AG04449 (cell line): ENCODE measurements around the gene PDZD2.

ENCODE experiments used
- CTCF ChIA-PET: fragments of 350-600 bp; formaldehyde crosslinking; extraction: SDS; loops from one replicate; lab custom pipeline; 2021; ENCODE audit warnings: antibody characterized with exemption; lab: Yijun Ruan, JAX
- POLR2A ChIA-PET: fragments of 400-600, 350-600 bp; formaldehyde crosslinking; extraction: SDS; loops from one replicate; lab custom pipeline; 2020; ENCODE audit warnings: antibody characterized with exemption, inconsistent platforms; lab: Yijun Ruan, JAX
- DNase-seq: peaks from one replicate; pipeline ENCODE4 v3.0.0-alpha.2; 2010; ENCODE audit warnings: low read depth, low spot score
- H3K4me3 ChIP-seq: 2 replicates; pipeline ENCODE4 v1.5.1; 2011; ENCODE audit warnings: low read depth, mild to moderate bottlenecking, control low read depth, low read length
- TF ChIP-seq, protein P1 (sequence below): IDR thresholded peaks from one replicate; pipeline ENCODE4 v1.5.1; 2011; ENCODE audit warnings: mild to moderate bottlenecking, moderate library complexity, low read length, control low read depth, inconsistent platforms; ENCODE audit not compliant: insufficient read depth; ENCODE audit errors: missing control alignments

Gene PDZD2

DNA sequence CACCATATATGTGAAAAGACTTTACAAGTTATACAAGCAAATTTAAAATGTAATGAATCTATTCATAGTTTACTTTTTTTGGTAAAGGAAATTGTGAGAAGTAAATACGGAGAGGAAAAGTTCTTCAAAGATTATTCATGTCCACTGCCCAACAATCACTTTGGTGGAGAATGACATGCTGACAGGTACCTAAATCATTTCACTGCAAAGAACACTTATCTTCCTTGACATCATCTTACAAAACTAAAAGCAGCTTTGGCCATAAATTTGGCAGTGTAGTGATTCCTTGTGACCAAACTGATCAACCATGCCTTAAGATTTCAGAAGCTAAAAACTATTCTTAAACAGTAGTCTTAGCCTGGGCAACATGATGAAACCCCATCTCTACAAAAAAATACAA is 492.7 kb downstream of the PDZD2 start:
- TF ChIP-seq, protein P1, sequence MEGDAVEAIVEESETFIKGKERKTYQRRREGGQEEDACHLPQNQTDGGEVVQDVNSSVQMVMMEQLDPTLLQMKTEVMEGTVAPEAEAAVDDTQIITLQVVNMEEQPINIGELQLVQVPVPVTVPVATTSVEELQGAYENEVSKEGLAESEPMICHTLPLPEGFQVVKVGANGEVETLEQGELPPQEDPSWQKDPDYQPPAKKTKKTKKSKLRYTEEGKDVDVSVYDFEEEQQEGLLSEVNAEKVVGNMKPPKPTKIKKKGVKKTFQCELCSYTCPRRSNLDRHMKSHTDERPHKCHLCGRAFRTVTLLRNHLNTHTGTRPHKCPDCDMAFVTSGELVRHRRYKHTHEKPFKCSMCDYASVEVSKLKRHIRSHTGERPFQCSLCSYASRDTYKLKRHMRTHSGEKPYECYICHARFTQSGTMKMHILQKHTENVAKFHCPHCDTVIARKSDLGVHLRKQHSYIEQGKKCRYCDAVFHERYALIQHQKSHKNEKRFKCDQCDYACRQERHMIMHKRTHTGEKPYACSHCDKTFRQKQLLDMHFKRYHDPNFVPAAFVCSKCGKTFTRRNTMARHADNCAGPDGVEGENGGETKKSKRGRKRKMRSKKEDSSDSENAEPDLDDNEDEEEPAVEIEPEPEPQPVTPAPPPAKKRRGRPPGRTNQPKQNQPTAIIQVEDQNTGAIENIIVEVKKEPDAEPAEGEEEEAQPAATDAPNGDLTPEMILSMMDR, result no peak
- ChIA-PET CTCF (interaction anchor here (1.1 to 1.4 kb wide), 2 partner anchors 101 to 198 kb away, joined by 3 to 4 read pairs; no protein-coding TSS in a partner anchor), POLR2A (no interaction called here)
- no peak for DNase-seq
- H3K4me3 ChIP-seq, result no peak overlapping the region

DNA sequence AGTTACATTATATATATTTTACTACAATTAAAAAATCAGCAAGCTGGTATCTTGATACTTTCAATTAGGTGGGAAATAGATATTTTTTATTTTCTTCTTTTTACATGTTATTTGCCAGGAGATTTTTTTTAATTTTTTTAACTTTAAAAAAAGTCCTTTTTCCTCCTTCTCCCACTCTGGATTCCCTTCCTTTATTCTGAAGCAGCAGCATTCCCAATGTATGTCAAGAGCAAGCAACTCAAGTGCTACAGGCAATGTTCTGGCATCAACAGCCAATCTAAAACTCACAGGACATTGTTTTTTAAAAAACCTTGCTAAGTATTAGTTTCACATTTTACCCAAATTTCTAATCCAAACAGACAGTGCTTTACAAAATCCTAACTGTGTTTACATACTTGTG is 493.8 kb downstream of the PDZD2 start:
- DNase-seq, result no peak
- H3K4me3 ChIP-seq, result no peak overlapping the region
- CTCF ChIA-PET, result interaction anchor here (1.5 kb wide), 1 partner anchor 195 kb away, joined by 5 read pairs; no protein-coding TSS in a partner anchor
- TF ChIP-seq, protein P1, result no peak
- POLR2A ChIA-PET, result no interaction called here

DNA sequence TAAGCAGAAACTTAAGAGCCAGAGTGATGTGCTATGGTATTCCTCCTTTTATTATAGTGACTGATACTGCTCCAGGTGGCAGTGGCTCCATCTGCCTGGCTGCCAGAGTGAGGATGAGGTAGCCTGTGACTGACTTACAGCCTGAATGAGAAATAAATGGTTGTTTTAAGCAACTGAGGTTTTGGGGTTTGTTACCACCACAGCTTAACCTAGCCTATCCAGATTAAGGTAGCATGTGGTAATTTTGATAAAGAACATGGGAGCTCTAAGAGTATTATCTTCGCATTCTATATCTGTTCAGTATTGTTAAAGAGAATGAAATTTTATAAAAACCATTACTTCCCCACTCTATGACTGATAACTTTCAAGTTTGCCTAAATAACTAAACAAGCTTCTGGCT is 496.2 kb downstream of the PDZD2 start:
- TF ChIP-seq, protein P1, result no peak
- no peak overlapping the region for H3K4me3 ChIP-seq
- DNase-seq, result no peak
- ChIA-PET CTCF (interaction anchor here (0.7 to 1.3 kb wide), 4 partner anchors 9 to 195 kb away, joined by 3 to 4 read pairs (median 4); no protein-coding TSS in a partner anchor), POLR2A (no interaction called here)

DNA sequence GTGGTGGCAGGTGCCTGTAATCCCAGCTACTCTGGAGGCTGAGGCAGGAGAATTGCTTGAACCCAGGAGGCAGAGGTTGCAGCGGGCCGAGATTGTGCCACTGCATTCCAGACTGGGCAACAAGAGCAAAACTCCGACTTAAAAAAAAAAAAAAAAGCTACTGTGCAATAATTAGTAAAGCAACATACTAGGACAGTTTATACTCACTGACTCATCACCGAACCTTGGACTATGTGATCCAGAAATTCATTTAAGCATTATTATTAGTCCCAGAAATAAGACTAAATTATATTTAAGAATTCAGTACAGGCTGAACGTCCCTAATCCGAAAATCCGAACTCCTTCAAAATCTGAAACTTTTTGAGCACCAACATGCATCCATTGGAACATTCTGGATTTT is 497.4 kb downstream of the PDZD2 start:
- ChIA-PET CTCF (interaction anchor here (1.3 kb wide), 1 partner anchor 16 kb away, joined by 3 read pairs; no protein-coding TSS in a partner anchor), POLR2A (no interaction called here)
- TF ChIP-seq, protein P1, result no peak

DNA sequence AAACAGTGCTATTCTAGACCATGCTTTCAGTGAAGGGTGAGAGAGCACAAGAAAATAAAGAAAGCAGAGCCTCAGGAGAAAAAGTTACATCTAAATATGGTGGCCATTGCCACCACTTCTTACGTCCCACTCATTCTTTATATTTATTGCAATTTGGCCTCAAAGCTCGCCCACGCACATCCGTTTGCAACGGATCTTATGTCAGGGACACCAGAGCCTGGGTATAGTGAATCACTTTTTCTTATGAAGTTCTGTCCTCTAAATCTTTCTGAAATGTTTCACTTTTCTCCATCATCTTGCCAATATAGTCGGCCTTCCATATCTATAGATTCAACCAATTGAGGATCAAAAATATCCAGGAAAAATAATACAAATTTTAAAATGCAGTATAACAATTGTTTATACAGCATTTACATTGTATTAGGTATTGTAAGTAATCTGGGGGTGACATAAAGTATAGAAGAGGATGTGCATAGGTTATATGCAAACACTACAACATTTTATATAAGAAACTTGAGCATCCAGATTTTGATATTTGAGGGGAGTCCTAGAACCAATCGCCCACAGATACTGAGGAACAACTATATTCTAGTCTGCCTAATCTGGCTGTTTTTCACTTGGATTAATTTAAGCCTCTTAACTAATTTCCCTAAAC is 500.0 kb downstream of the PDZD2 start:
- ChIA-PET CTCF (no interaction called here), POLR2A (no interaction called here)
- TF ChIP-seq, protein P1, result no peak
- no peak overlapping the region for H3K4me3 ChIP-seq
- DNase-seq, result no peak

More for the DNA sequence above, 497.4 kb downstream of the PDZD2 start:
- no peak for DNase-seq
- no peak overlapping the region for H3K4me3 ChIP-seq

DNA sequence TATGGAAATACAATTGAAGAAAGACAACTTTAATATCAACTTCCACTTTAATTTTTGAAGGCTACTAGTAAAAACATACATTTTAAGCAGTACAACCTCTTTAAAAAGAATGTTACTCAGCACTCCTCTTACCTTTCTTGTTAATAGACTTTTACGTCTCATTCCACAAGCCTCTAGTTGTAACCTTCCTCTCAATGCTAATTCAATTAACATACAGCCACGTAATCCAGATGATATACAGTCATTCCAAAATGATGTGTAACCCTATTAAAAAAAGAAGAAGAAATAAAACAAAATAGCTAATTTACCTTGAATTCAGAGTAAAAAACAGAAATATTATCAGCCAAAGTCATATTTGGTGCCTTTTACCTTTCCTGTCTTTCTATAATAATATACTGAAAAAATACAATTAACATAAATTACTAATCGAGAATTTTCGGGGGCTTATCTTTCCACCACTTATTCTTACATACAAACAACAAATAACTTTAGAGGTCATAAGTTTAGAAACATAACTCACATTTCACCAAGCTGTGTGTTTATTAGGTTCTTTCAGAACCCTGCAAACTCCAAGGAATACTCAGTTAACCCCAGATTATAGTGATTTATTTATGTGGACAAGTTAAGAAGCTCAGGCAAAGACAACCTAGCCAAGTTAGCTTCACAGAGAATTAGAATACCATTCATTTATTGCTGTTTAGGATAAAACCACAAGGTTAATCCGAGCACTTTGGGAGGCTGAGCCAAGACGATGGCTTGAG is 504.9 kb downstream of the PDZD2 start:
- TF ChIP-seq, protein P1, result no peak
- no peak for DNase-seq
- ChIA-PET POLR2A (no interaction called here), CTCF (interaction anchor here (1.6 kb wide), 1 partner anchor 8 kb away, joined by 4 read pairs; no protein-coding TSS in a partner anchor)
- no peak overlapping the region for H3K4me3 ChIP-seq
